GM19463 (cell line): ENCODE measurements around the gene DPEP3.

Experiments
- ATAC-seq: cut with Tn5 transposase; IDR thresholded peaks from one replicate; pipeline ENCODE4 v1.9.1; 2021; ENCODE audit warnings: mild to moderate bottlenecking, moderate library complexity; ENCODE audit not compliant: unreplicated experiment

Gene DPEP3

GRCh38 chr16:67932462-67932840 is 47.8 kb downstream of the DPEP3 start:
- ATAC-seq = no peak

- no peak for ATAC-seq
Observed at GRCh38 chr16:67931712-67932461, 48.4 kb downstream of the DPEP3 start, which contains the start of gene CTRL. Gene CTRL (minus strand): TSS chr16:67931862. CDS start chr16:67931852, 10 bp downstream.

- ATAC-seq = no peak
Observed at GRCh38 chr16:67930678-67931211, 49.6 kb downstream of the DPEP3 start.

GRCh38 chr16:67930191-67930590 is 50.1 kb downstream of the DPEP3 start:
- ATAC-seq = no peak

GRCh38 chr16:67928561-67929364 is 51.5 kb downstream of the DPEP3 start:
- no peak for ATAC-seq

GRCh38 chr16:67928147-67928546 is 52.2 kb downstream of the DPEP3 start:
- ATAC-seq = no peak

- ATAC-seq = no peak
Observed at GRCh38 chr16:67927131-67927941, 53.0 kb downstream of the DPEP3 start.

- no peak for ATAC-seq
Observed at GRCh38 chr16:67926181-67926750, 54.0 kb downstream of the DPEP3 start.
